VCaP (cell line): ENCODE measurements around the gene DGKI.
"Not testable (repeated sequence)": the region's sequence is repeated elsewhere in the genome, so short reads cannot be mapped to it uniquely, and the experiment has no call there.

ENCODE experiments used
- H3K27ac ChIP-seq: fragments of 450-650 bp; 2 replicates; pipeline ENCODE4 v1.5.1; 2017
- CTCF ChIP-seq: fragments of 450-650 bp; conservative IDR thresholded peaks from 2 replicates; pipeline ENCODE4 v1.5.1; 2017; ENCODE audit warnings: mild to moderate bottlenecking, moderate library complexity

The DGKI gene

GRCh38 chr7:137715533-137715932 lies 131.2 kb downstream of the DGKI start:
- no peak overlapping the region for H3K27ac ChIP-seq
- no peak for TF ChIP-seq CTCF

GRCh38 chr7:137715121-137715520 lies 131.7 kb downstream of the DGKI start:
- H3K27ac ChIP-seq, result no peak overlapping the region
- TF ChIP-seq CTCF, result no peak

GRCh38 chr7:137706330-137706729 lies 140.4 kb downstream of the DGKI start:
- not testable (repeated sequence) for H3K27ac ChIP-seq

- TF ChIP-seq CTCF, result no peak
Measured at GRCh38 chr7:137704723-137705122, 142.1 kb downstream of the DGKI start.

GRCh38 chr7:137703291-137704010 lies 143.3 kb downstream of the DGKI start:
- TF ChIP-seq CTCF, result no peak
- no peak overlapping the region for H3K27ac ChIP-seq

More at GRCh38 chr7:137704723-137705122, 142.1 kb downstream of the DGKI start:
- no peak overlapping the region for H3K27ac ChIP-seq

GRCh38 chr7:137696988-137697387 lies 149.8 kb downstream of the DGKI start:
- no peak overlapping the region for H3K27ac ChIP-seq
- no peak for TF ChIP-seq CTCF

GRCh38 chr7:137696376-137696775 lies 150.4 kb downstream of the DGKI start:
- H3K27ac ChIP-seq, result no peak overlapping the region
- no peak for TF ChIP-seq CTCF

GRCh38 chr7:137695942-137696341 lies 150.8 kb downstream of the DGKI start:
- no peak overlapping the region for H3K27ac ChIP-seq

More at GRCh38 chr7:137695942-137696341, 150.8 kb downstream of the DGKI start:
- TF ChIP-seq CTCF, result no peak
